ENCODE data around the gene LDLRAD4.
A peak's percentile ranks its signal among the peaks of the same experiment; 100 is the strongest.
"Not testable (repeated sequence)": the region's sequence is repeated elsewhere in the genome, so short reads cannot be mapped to it uniquely, and the experiment has no call there.

The LDLRAD4 gene

GRCh38 chr18:13599031-13599430, 380.5 kb downstream of the LDLRAD4 start:
- no peak for DNase-seq (ENCODE audit: low read depth)

- DNase-seq (ENCODE audit: low read depth): no peak
Observed at GRCh38 chr18:13603304-13604019, 384.9 kb downstream of the LDLRAD4 start.

GRCh38 chr18:13604786-13605185, 386.2 kb downstream of the LDLRAD4 start:
- no peak for DNase-seq (ENCODE audit: low read depth)

- DNase-seq (ENCODE audit: low read depth): no peak
Observed at GRCh38 chr18:13605477-13605876, 386.9 kb downstream of the LDLRAD4 start.

GRCh38 chr18:13605901-13606300, 387.3 kb downstream of the LDLRAD4 start:
- no peak for DNase-seq (ENCODE audit: low read depth)

GRCh38 chr18:13606604-13607254, 388.2 kb downstream of the LDLRAD4 start:
- no peak for DNase-seq (ENCODE audit: low read depth)

GRCh38 chr18:13608024-13608562, 389.5 kb downstream of the LDLRAD4 start:
- not testable (repeated sequence) for DNase-seq (ENCODE audit: low read depth)

GRCh38 chr18:13608791-13609532, 390.4 kb downstream of the LDLRAD4 start:
- DNase-seq (ENCODE audit: low read depth): no peak

- no peak for DNase-seq (ENCODE audit: low read depth)
Observed at GRCh38 chr18:13610555-13611141, 392.1 kb downstream of the LDLRAD4 start.

GRCh38 chr18:13611142-13611600, 392.6 kb downstream of the LDLRAD4 start:
- no peak for DNase-seq (ENCODE audit: low read depth)

GRCh38 chr18:13611601-13612195, 393.1 kb downstream of the LDLRAD4 start:
- DNase-seq (ENCODE audit: low read depth): no peak

- peak; percentile 64 for DNase-seq (ENCODE audit: low read depth)
Observed at GRCh38 chr18:13612196-13612997, 393.8 kb downstream of the LDLRAD4 start.

- no peak for DNase-seq (ENCODE audit: low read depth)
Observed at GRCh38 chr18:13613099-13613498, 394.5 kb downstream of the LDLRAD4 start.

- DNase-seq (ENCODE audit: low read depth): no peak
Observed at GRCh38 chr18:13613591-13614501, 395.3 kb downstream of the LDLRAD4 start.

GRCh38 chr18:13614641-13615288, 396.2 kb downstream of the LDLRAD4 start:
- peak; percentile 26 for DNase-seq (ENCODE audit: low read depth)

- DNase-seq (ENCODE audit: low read depth): no peak
Observed at GRCh38 chr18:13615432-13615861, 396.9 kb downstream of the LDLRAD4 start.

- DNase-seq (ENCODE audit: low read depth): no peak
Observed at GRCh38 chr18:13616041-13616440, 397.5 kb downstream of the LDLRAD4 start.

- DNase-seq (ENCODE audit: low read depth): no peak
Observed at GRCh38 chr18:13616525-13617035, 398.0 kb downstream of the LDLRAD4 start.

All from stimulated activated CD8-positive, alpha-beta memory T cell treated with anti-CD3 and anti-CD28 coated beads, Interleukin-12 subunit alpha, Interleukin-12 subunit beta, amount 100 ng/mL, for 4 hours (primary cell).